HepG2 (cell line): ENCODE data around the gene SPAG9. TPM values are rescaled to one million over a fixed set of nuclear protein-coding genes. Genes with fewer than 3 reads are reported as not detected.

Experiments
- DMAP1 ChIP-seq: IDR thresholded peaks from 2 replicates; pipeline ENCODE4 v1.6.1; 2016
- KDM2A ChIP-seq: sonication (generic); formaldehyde crosslinking; IDR thresholded peaks from 2 replicates; pipeline ENCODE4 v1.4.0; 2020; ENCODE audit warnings: low read depth, missing genetic modification reagents, borderline replicate concordance
- MIER2 ChIP-seq: IDR thresholded peaks from 2 replicates; pipeline ENCODE4 v1.6.1; 2016; ENCODE audit warnings: missing biosample characterization, missing genetic modification reagents
- MIER3 ChIP-seq: IDR thresholded peaks from 2 replicates; pipeline ENCODE4 v1.6.1; 2016; ENCODE audit warnings: missing compliant biosample characterization, borderline replicate concordance
- PHF20 ChIP-seq: sonication (generic); formaldehyde crosslinking; IDR thresholded peaks from 2 replicates; pipeline ENCODE4 v1.5.0; 2020; ENCODE audit warnings: mild to moderate bottlenecking, missing genetic modification reagents
- RARA ChIP-seq: IDR thresholded peaks from 2 replicates; pipeline ENCODE4 v1.6.1; 2016; ENCODE audit warnings: missing genetic modification reagents, missing compliant biosample characterization
- RFX5 ChIP-seq: IDR thresholded peaks from 2 replicates; pipeline ENCODE4 v1.6.1; 2011; ENCODE audit warnings: low read depth, low read length, improper control_type of control experiment
- SUZ12 ChIP-seq: fragments of 150-350 bp; IDR thresholded peaks from 2 replicates; pipeline ENCODE4 v1.6.1; 2014; ENCODE audit warnings: low read depth, low read length
- XRCC5 ChIP-seq: fragments of 200-400 bp; formaldehyde crosslinking; optimal IDR thresholded peaks from 2 replicates; pipeline ENCODE3; 2017; ENCODE audit warnings: mild to moderate bottlenecking, low read length
- ZNF331 ChIP-seq: sonication (generic); formaldehyde crosslinking; IDR thresholded peaks from 2 replicates; pipeline ENCODE4 v1.4.0; 2020; ENCODE audit warnings: missing genetic modification reagents
- ZNF441 ChIP-seq: sonication (generic); formaldehyde crosslinking; IDR thresholded peaks from 2 replicates; pipeline ENCODE4 v1.7.0; 2021; ENCODE audit warnings: missing genetic modification reagents, borderline replicate concordance
- ZNF629 ChIP-seq: sonication (generic); formaldehyde crosslinking; conservative IDR thresholded peaks from 2 replicates; pipeline ENCODE4 v1.5.0; 2020; ENCODE audit warnings: missing genetic modification reagents
- ZNF777 ChIP-seq: sonication (generic); formaldehyde crosslinking; IDR thresholded peaks from 2 replicates; pipeline ENCODE4 v1.4.0; 2020; ENCODE audit warnings: missing genetic modification reagents
- polyA plus RNA-seq, 8 experiments: library from polyadenylated mRNA; depleted of rRNA in 3 of 8; stranded (reverse) in 7 of 8; unstranded in 1 of 8; fragments of >200 nt; fragmentation: Illumina TruSeq in 4 of 8; extraction: Trizol in 4 of 8; gene quantifications; 2 replicates each; pipeline versions ENCODE4 v1.2.1 to v1.2.3, GENCODE V29; 2011 to 2016; ENCODE audit warnings: low read depth in 4 of 8, missing spikeins in 1 of 8, mixed read lengths in 1 of 8; ENCODE audit not compliant: insufficient read depth in 1 of 8
- total RNA-seq, 5 experiments: library from RNA; depleted of rRNA; stranded (reverse); fragments of >200 nt; fragmentation: Illumina TruSeq; extraction: Trizol; gene quantifications; 2 replicates each; pipeline ENCODE4 v1.2.3, GENCODE V29; 2016; ENCODE audit warnings: low read depth in 1 of 5
- TF ChIP-seq, protein P1 (sequence below), 2 experiments: sonication (generic) in 1 of 2; formaldehyde crosslinking in 1 of 2; IDR thresholded peaks; 2 replicates each; pipeline versions ENCODE4 v1.4.0 to v1.6.1; 2016 to 2020; ENCODE audit warnings: borderline replicate concordance in 1 of 2, low read depth in 1 of 2, mild to moderate bottlenecking in 1 of 2, missing genetic modification reagents in 1 of 2
- TF ChIP-seq, protein P2 (sequence below): sonication (generic); formaldehyde crosslinking; IDR thresholded peaks from 2 replicates; pipeline ENCODE4 v1.4.0; 2020; ENCODE audit warnings: missing genetic modification reagents
- TF ChIP-seq, protein P3 (sequence below): sonication (generic); formaldehyde crosslinking; IDR thresholded peaks from 2 replicates; pipeline ENCODE4 v1.5.1; 2020; ENCODE audit warnings: mild to moderate bottlenecking, missing genetic modification reagents, moderate library complexity
- TF ChIP-seq, protein P4 (sequence below): IDR thresholded peaks from 2 replicates; pipeline ENCODE4 v1.6.1; 2016; ENCODE audit warnings: low read depth
- TF ChIP-seq, protein P5 (sequence below): sonication (generic); formaldehyde crosslinking; IDR thresholded peaks from 2 replicates; pipeline ENCODE4 v1.4.0; 2020; ENCODE audit warnings: missing genetic modification reagents, borderline replicate concordance

The SPAG9 gene
- total and polyA plus RNA-seq, 2 of the 13 experiments (the other 11 are each of a cell fraction or from before 2014, with no cell fraction given): 43.2 to 78.6 TPM

DNA sequence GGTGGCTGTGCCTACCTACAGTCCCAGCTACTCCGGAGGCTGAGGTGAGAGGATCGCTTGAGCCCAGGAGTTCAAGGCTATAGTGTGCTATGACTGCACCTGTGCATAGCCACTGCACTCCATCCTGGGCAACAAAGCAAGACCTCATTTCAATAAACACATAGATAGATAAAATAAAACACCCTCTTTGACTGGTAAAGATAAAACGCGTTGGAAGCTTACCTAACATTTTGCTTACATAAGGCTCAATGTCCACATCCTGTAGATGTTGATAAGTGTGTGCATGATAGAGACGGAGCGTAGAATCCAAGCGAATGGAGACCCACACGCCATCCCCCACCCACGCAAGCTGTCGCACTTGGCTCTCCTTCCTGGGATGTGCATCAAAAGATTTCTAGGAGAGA is 141.1 kb downstream of the SPAG9 start (continued):
- TF ChIP-seq, protein P1, sequence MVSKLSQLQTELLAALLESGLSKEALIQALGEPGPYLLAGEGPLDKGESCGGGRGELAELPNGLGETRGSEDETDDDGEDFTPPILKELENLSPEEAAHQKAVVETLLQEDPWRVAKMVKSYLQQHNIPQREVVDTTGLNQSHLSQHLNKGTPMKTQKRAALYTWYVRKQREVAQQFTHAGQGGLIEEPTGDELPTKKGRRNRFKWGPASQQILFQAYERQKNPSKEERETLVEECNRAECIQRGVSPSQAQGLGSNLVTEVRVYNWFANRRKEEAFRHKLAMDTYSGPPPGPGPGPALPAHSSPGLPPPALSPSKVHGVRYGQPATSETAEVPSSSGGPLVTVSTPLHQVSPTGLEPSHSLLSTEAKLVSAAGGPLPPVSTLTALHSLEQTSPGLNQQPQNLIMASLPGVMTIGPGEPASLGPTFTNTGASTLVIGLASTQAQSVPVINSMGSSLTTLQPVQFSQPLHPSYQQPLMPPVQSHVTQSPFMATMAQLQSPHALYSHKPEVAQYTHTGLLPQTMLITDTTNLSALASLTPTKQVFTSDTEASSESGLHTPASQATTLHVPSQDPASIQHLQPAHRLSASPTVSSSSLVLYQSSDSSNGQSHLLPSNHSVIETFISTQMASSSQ (IDR thresholded peaks at IDR 0.05; ENCODE audit: low read depth): peak; percentile 64
- TF ChIP-seq, protein P1 (CRISPR knock-in tag; IDR thresholded peaks at IDR 0.05; ENCODE audit: borderline replicate concordance): peak; percentile 80; the same call in 1 of the 2 replicates
- TF ChIP-seq, protein P2, sequence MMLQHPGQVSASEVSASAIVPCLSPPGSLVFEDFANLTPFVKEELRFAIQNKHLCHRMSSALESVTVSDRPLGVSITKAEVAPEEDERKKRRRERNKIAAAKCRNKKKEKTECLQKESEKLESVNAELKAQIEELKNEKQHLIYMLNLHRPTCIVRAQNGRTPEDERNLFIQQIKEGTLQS: 0 out of 2 replicates have a peak, but pooled peaks have one; percentile 17
- TF ChIP-seq SUZ12 (no peak), ZNF777 (no peak), KDM2A (CRISPR knock-in tag) (peak; percentile 53), MIER3 (CRISPR knock-in tag) (peak; percentile 66; the same call in 1 of the 2 replicates), XRCC5 (peak; percentile 21), MIER2 (CRISPR knock-in tag) (no peak), PHF20 (no peak), ZNF331 (CRISPR knock-in tag) (peak; percentile 71), DMAP1 (CRISPR knock-in tag) (0 out of 2 replicates have a peak, but pooled peaks have one; percentile 47), ZNF629 (CRISPR knock-in tag) (peak; percentile 15; the same call in 1 of the 2 replicates), RFX5 (no peak), ZNF441 (CRISPR knock-in tag) (peak; percentile 94), RARA (CRISPR knock-in tag) (peak; percentile 83)
- TF ChIP-seq, protein P3, sequence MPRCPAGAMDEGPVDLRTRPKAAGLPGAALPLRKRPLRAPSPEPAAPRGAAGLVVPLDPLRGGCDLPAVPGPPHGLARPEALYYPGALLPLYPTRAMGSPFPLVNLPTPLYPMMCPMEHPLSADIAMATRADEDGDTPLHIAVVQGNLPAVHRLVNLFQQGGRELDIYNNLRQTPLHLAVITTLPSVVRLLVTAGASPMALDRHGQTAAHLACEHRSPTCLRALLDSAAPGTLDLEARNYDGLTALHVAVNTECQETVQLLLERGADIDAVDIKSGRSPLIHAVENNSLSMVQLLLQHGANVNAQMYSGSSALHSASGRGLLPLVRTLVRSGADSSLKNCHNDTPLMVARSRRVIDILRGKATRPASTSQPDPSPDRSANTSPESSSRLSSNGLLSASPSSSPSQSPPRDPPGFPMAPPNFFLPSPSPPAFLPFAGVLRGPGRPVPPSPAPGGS (CRISPR knock-in tag): no peak
- TF ChIP-seq, protein P4, sequence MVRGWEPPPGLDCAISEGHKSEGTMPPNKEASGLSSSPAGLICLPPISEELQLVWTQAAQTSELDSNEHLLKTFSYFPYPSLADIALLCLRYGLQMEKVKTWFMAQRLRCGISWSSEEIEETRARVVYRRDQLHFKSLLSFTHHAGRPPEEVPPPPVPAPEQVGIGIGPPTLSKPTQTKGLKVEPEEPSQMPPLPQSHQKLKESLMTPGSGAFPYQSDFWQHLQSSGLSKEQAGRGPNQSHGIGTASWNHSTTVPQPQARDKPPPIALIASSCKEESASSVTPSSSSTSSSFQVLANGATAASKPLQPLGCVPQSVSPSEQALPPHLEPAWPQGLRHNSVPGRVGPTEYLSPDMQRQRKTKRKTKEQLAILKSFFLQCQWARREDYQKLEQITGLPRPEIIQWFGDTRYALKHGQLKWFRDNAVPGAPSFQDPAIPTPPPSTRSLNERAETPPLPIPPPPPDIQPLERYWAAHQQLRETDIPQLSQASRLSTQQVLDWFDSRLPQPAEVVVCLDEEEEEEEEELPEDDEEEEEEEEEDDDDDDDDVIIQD (CRISPR knock-in tag): peak; percentile 76
- TF ChIP-seq, protein P5, sequence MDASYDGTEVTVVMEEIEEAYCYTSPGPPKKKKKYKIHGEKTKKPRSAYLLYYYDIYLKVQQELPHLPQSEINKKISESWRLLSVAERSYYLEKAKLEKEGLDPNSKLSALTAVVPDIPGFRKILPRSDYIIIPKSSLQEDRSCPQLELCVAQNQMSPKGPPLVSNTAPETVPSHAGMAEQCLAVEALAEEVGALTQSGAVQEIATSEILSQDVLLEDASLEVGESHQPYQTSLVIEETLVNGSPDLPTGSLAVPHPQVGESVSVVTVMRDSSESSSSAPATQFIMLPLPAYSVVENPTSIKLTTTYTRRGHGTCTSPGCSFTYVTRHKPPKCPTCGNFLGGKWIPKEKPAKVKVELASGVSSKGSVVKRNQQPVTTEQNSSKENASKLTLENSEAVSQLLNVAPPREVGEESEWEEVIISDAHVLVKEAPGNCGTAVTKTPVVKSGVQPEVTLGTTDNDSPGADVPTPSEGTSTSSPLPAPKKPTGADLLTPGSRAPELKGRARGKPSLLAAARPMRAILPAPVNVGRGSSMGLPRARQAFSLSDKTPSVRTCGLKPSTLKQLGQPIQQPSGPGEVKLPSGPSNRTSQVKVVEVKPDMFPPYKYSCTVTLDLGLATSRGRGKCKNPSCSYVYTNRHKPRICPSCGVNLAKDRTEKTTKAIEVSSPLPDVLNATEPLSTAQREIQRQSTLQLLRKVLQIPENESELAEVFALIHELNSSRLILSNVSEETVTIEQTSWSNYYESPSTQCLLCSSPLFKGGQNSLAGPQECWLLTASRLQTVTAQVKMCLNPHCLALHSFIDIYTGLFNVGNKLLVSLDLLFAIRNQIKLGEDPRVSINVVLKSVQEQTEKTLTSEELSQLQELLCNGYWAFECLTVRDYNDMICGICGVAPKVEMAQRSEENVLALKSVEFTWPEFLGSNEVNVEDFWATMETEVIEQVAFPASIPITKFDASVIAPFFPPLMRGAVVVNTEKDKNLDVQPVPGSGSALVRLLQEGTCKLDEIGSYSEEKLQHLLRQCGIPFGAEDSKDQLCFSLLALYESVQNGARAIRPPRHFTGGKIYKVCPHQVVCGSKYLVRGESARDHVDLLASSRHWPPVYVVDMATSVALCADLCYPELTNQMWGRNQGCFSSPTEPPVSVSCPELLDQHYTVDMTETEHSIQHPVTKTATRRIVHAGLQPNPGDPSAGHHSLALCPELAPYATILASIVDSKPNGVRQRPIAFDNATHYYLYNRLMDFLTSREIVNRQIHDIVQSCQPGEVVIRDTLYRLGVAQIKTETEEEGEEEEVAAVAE (CRISPR knock-in tag): no peak
